IPS-18a (cell line): ENCODE results near the gene RDX.
"Not testable (repeated sequence)": the region's sequence is repeated elsewhere in the genome, so short reads cannot be mapped to it uniquely, and the experiment has no call there.

Source experiments
- H3K27ac ChIP-seq: one replicate; pipeline ENCODE4 v1.5.1; 2013; ENCODE audit warnings: low read length
- H3K27me3 ChIP-seq: one replicate; pipeline ENCODE4 v1.6.1; 2013; ENCODE audit warnings: mild to moderate bottlenecking, low read length; ENCODE audit not compliant: control insufficient read depth, insufficient read depth
- H3K36me3 ChIP-seq: one replicate; pipeline ENCODE4 v1.6.1; 2013; ENCODE audit warnings: low read depth, low read length; ENCODE audit not compliant: control insufficient read depth
- H3K4me1 ChIP-seq: one replicate; pipeline ENCODE4 v1.6.1; 2013; ENCODE audit warnings: low read depth, low read length; ENCODE audit not compliant: control insufficient read depth
- H3K4me3 ChIP-seq: one replicate; pipeline ENCODE4 v1.5.1; 2013; ENCODE audit warnings: low read length
- H3K9ac ChIP-seq: one replicate; pipeline ENCODE4 v1.6.1; 2013; ENCODE audit warnings: mild to moderate bottlenecking, low read length, moderate library complexity
- H3K9me3 ChIP-seq: one replicate; pipeline ENCODE4 v1.6.1; 2013; ENCODE audit warnings: low read depth, low read length; ENCODE audit not compliant: control insufficient read depth

RDX gene

GRCh38 chr11:110196884-110197420 lies 99.5 kb downstream of the RDX start:
- Histone ChIP-seq H3K36me3 (no peaks in the 10 kb centered on the region), H3K4me1 (peaks cover 9% of the 10 kb centered on the region), H3K27ac (no peak overlapping the region)

GRCh38 chr11:110196241-110196754 lies 100.1 kb downstream of the RDX start:
- Histone ChIP-seq H3K9ac (no peak overlapping the region), H3K27ac (no peak overlapping the region), H3K4me3 (no peak overlapping the region), H3K9me3 (no peaks in the 10 kb centered on the region), H3K4me1 (peaks cover 9% of the 10 kb centered on the region), H3K27me3 (no peaks in the 10 kb centered on the region), H3K36me3 (no peaks in the 10 kb centered on the region)

More at GRCh38 chr11:110196884-110197420, 99.5 kb downstream of the RDX start:
- H3K9me3 ChIP-seq = no peaks in the 10 kb centered on the region
- no peak overlapping the region for H3K9ac ChIP-seq
- H3K27me3 ChIP-seq = no peaks in the 10 kb centered on the region
- H3K4me3 ChIP-seq = no peak overlapping the region

- H3K27me3 ChIP-seq, H3K9me3 ChIP-seq, H3K27ac ChIP-seq, H3K4me3 ChIP-seq, H3K9ac ChIP-seq, H3K4me1 ChIP-seq, H3K36me3 ChIP-seq: not testable (repeated sequence)
Observed at GRCh38 chr11:110194211-110194766, 102.1 kb downstream of the RDX start.

GRCh38 chr11:110192604-110193282 lies 103.7 kb downstream of the RDX start:
- not testable (repeated sequence) for H3K36me3 ChIP-seq, H3K27ac ChIP-seq, H3K9me3 ChIP-seq, H3K4me3 ChIP-seq, H3K9ac ChIP-seq, H3K4me1 ChIP-seq, H3K27me3 ChIP-seq

- no peak overlapping the region for H3K27ac ChIP-seq
- H3K4me3 ChIP-seq = no peak overlapping the region
- no peaks in the 10 kb centered on the region for H3K27me3 ChIP-seq
- no peaks in the 10 kb centered on the region for H3K36me3 ChIP-seq
- H3K4me1 ChIP-seq = peaks cover 7% of the 10 kb centered on the region
- no peak overlapping the region for H3K9ac ChIP-seq
- no peaks in the 10 kb centered on the region for H3K9me3 ChIP-seq
Observed at GRCh38 chr11:110190885-110191284, 105.5 kb downstream of the RDX start.

GRCh38 chr11:110187731-110188130 lies 108.7 kb downstream of the RDX start:
- no peaks in the 10 kb centered on the region for H3K27me3 ChIP-seq
- H3K4me1 ChIP-seq = peaks cover 14% of the 10 kb centered on the region
- no peak overlapping the region for H3K9ac ChIP-seq
- H3K36me3 ChIP-seq = no peaks in the 10 kb centered on the region
- no peak overlapping the region for H3K4me3 ChIP-seq
- H3K9me3 ChIP-seq = no peaks in the 10 kb centered on the region
- H3K27ac ChIP-seq = no peak overlapping the region

- no peak overlapping the region for H3K4me3 ChIP-seq
- H3K27ac ChIP-seq = no peak overlapping the region
- no peaks in the 10 kb centered on the region for H3K9me3 ChIP-seq
- H3K4me1 ChIP-seq = peaks cover 14% of the 10 kb centered on the region
- H3K27me3 ChIP-seq = no peaks in the 10 kb centered on the region
- H3K9ac ChIP-seq = no peak overlapping the region
- H3K36me3 ChIP-seq = no peaks in the 10 kb centered on the region
Observed at GRCh38 chr11:110186867-110187266, 109.5 kb downstream of the RDX start.

- H3K36me3 ChIP-seq = no peaks in the 10 kb centered on the region
- no peaks in the 10 kb centered on the region for H3K9me3 ChIP-seq
- H3K4me1 ChIP-seq = peaks cover 14% of the 10 kb centered on the region
- H3K27ac ChIP-seq = no peak overlapping the region
- no peaks in the 10 kb centered on the region for H3K27me3 ChIP-seq
- H3K9ac ChIP-seq = no peak overlapping the region
- H3K4me3 ChIP-seq = no peak overlapping the region
Observed at GRCh38 chr11:110186456-110186855, 110.0 kb downstream of the RDX start.

- no peaks in the 10 kb centered on the region for H3K36me3 ChIP-seq
- no peak overlapping the region for H3K27ac ChIP-seq
- H3K9ac ChIP-seq = no peak overlapping the region
- no peaks in the 10 kb centered on the region for H3K27me3 ChIP-seq
- peaks cover 14% of the 10 kb centered on the region for H3K4me1 ChIP-seq
- H3K4me3 ChIP-seq = no peak overlapping the region
- no peaks in the 10 kb centered on the region for H3K9me3 ChIP-seq
Observed at GRCh38 chr11:110185599-110185998, 110.8 kb downstream of the RDX start.

- peaks cover 14% of the 10 kb centered on the region for H3K4me1 ChIP-seq
- no peaks in the 10 kb centered on the region for H3K27me3 ChIP-seq
- H3K36me3 ChIP-seq = no peaks in the 10 kb centered on the region
- H3K9ac ChIP-seq = no peak overlapping the region
- no peaks in the 10 kb centered on the region for H3K9me3 ChIP-seq
- no peak overlapping the region for H3K27ac ChIP-seq
- H3K4me3 ChIP-seq = no peak overlapping the region
Observed at GRCh38 chr11:110185121-110185591, 111.3 kb downstream of the RDX start.

- Histone ChIP-seq H3K4me3 (no peak overlapping the region), H3K27ac (no peak overlapping the region), H3K36me3 (no peaks in the 10 kb centered on the region), H3K27me3 (no peaks in the 10 kb centered on the region), H3K4me1 (peaks cover 14% of the 10 kb centered on the region), H3K9ac (no peak overlapping the region), H3K9me3 (no peaks in the 10 kb centered on the region)
Observed at GRCh38 chr11:110184456-110184855, 112.0 kb downstream of the RDX start.

- Histone ChIP-seq H3K4me3 (no peak overlapping the region), H3K27ac (no peak overlapping the region), H3K27me3 (no peaks in the 10 kb centered on the region)
Observed at GRCh38 chr11:110182886-110183285, 113.5 kb downstream of the RDX start.

More at GRCh38 chr11:110182886-110183285, 113.5 kb downstream of the RDX start:
- Histone ChIP-seq H3K4me1 (peaks cover 14% of the 10 kb centered on the region), H3K9me3 (no peaks in the 10 kb centered on the region), H3K36me3 (no peaks in the 10 kb centered on the region), H3K9ac (no peak overlapping the region)
